Fibroblast of peridontal ligament (primary cell): ENCODE results near the gene SRP9.
"Not testable (repeated sequence)": the region's sequence is repeated elsewhere in the genome, so short reads cannot be mapped to it uniquely, and the experiment has no call there.

Source experiments
- DNase-seq: peaks from one replicate; pipeline ENCODE4 v3.0.0-alpha.2; 2010; ENCODE audit errors: extremely low read depth

The SRP9 gene

DNA sequence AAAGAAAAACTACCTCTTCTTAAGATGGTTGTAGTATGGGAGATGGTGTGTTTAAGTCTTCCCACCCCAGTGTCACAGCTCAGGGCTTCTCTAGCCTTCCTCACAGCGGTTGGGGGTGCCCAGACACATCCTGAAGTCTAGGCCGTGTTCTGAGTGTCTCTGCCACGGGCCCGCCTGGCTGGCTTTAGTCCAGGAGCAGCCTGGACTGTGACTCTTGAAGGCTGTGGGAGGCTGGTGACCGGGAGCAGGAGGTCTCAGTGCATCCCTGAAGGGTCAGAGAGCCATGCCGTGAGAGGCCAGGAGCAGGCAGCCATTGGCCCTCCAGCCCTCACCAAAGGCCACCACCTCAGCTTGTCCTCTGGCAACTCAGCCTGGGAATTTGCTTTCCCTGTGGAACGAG, 36.8 kb downstream of the SRP9 start:
- no peak for DNase-seq

GRCh38 chr1:225815090-225815489, 37.5 kb downstream of the SRP9 start:
- DNase-seq, result not testable (repeated sequence)

- no peak for DNase-seq
Observed at GRCh38 chr1:225815526-225816178, 38.0 kb downstream of the SRP9 start.

DNA sequence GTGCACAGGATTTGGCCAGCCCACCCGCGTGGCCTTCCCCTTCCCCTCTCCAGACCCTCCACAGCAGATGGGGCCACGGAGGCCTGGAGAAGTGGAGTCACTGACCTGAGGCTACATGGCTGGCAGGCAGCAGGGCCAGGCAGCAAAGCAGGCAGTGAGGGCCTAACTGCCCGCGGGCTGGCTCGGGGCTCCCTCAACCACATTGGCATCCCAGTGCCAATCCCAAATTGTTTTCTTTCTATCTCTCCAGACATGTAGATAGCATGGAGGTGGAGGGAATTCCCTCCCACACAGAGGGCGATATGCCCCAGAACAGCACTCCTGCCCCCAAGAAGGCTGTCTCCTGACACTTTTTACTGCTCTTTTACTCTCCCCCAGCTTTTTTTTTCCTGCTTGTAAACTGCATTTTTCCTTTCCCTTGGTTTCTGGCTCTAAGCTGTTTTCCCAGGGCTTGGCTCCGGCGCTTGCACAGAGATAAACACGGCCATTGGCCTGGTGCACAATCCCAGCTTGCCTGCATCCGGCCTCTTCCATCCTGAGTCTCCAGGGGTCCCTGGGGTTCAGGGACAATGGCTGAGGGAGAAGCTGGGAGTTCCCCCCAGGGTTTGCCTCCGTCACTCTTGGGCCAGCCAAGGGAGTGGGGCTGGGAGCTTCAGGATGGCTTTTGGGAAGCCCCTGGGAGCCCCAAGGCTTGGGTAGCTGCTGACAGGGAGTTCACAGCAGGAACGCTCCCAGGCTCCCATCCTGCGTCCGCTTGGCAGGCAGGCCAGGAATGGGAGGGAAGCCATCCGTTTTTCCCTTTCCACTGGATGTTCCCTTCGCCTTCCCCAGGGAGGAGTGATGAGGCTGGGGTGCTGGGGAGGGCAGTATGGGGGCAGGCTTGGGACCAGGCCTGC, 39.3 kb downstream of the SRP9 start:
- peak; percentile 44 for DNase-seq

GRCh38 chr1:225817611-225818061, 40.0 kb downstream of the SRP9 start:
- DNase-seq, result peak; percentile 96

DNA sequence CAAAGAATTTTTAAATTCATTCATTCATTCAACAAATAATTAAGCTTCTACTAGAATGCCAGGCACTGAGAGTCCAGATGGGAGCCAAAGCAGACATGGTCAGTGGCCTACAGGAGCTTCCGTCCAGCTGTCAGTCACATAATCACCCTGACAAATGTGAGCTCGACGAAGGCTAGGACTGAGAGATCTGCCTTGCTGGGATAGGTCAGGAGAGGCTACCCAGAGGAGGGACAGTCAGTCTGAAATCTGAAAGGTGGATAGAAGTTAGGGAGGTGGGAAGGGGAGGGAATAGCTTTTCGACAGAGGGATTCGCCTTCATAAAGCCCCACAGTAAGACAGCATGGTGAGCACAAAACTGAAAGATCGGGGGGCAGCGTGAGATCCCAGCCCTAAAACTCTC, 40.6 kb downstream of the SRP9 start:
- DNase-seq, result no peak

GRCh38 chr1:225819346-225820192, 41.9 kb downstream of the SRP9 start:
- no peak for DNase-seq

DNA sequence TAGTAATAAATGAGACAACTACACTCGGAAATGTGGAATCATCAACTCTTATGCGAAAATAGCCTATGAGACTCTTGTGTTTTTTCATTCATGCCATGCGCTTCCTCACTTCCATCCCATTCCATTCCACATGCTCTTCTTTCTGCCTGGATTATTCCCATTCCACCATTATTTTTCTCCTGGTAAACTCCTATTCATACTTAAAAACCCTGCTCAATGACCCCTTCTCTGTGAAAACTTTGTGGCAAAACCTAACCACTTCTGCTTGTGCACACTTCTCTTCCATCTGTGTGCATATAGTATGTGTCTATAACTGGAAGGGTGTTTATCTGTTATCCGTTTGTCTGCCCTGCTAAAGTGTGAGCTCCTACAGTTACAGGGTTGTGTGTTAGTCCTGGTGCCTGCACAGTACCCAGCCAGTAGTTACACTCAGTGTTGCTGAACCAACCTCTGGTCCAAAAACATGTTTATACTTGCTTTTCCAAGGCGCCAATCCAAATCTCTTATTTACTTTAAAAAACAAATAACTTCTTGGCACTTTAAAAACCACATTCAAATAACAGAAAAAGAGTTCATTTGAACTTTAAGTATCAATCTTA, 43.0 kb downstream of the SRP9 start:
- peak; percentile 51 for DNase-seq

DNA sequence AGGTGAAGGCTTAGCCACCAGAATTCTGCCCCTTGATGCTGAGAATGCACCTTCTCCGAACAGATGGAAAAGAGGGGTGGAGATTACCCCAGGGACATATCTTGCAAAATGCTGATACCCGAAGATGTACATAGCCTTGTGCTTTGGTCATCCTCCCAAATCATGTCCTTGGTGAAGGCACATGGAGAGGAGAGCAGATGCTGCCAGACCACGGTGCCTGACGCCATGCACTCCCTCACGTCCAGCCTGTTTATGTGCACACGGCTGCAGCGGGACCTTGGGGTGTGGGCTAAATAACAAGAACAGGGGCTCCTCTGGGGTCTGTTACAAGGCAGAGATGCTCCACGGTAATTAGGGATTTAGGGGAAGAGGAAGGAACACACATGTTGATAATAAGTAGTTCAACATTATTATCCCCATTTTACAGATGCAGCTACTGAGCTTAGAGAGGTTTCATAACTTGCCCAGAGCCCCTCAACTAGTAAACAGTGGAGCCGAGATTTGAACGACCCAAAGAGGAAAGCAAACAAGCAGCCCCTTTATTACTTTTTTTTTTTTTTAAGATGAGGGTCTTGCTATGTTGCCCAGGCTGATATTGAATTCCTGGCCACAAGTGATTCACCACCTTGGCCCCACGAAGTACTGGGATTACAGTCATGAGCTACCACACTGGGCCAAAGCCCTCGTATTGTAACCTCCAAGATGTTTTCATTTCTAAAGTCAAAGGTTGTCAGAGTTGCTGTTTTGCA, 45.2 kb downstream of the SRP9 start:
- DNase-seq, result no peak

- no peak for DNase-seq
Observed at GRCh38 chr1:225823811-225824261, 46.2 kb downstream of the SRP9 start.

DNA sequence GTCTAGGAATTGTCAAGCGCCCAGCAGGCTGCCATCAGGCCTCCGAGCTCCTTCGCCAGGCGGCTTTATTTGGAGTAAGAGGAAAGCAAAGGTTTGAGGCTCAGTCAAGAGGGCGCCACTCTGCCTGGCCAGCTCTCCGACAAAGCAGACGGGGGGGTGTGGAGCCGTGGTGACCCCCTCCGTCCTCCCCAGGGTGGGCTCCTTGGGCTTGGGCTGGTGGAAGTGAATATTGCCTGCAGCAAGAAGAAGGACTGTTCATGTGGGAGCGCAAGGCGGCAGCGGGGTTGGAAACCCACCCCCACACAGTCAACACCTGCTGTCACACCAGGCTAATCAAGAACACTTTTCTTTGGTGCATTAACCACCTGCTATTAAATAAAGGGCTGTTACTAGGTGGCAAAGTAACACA, 46.9 kb downstream of the SRP9 start:
- no peak for DNase-seq

GRCh38 chr1:225825078-225825477, 47.5 kb downstream of the SRP9 start:
- DNase-seq, result no peak

- DNase-seq, result no peak
Observed at GRCh38 chr1:225825607-225826007, 48.0 kb downstream of the SRP9 start.

DNA sequence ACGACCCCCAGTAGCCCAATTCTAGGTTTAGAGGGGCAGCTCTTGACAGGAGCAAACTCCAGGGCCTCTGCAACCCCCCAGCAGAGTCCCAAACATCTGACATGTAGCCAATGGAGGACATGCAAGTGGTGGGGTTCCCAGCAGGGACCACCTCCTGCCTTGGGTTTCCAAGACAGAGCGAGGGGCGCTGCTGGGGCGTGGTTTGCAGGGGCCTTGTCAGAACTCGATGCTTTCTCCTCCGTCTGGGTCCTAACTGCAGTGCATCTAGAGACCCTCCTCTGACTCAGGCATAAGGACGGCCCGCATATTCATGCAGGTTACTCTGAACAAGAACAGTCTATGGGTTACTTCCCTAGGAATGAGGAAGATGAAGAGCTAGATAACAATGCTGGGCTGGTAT, 49.5 kb downstream of the SRP9 start:
- no peak for DNase-seq

GRCh38 chr1:225828706-225829345, 51.2 kb downstream of the SRP9 start:
- no peak for DNase-seq

DNA sequence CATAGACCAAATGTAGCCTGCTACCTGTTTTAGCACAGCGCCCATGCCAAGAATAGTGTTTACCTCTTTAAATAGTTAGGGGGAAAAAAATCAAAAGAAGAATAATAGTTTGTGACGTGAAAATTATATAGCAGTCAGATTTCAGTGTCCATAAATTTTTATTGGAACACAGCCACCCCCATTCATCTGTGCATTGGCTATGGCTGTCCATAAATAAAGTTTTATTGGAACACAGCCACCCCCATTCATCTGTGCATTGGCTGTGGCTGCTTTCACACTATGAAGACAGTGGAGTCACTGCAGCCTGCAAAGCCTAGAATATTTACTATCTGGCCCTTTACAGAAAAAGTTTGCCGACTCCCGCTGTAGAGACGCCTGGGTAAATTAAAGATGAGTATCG, 53.2 kb downstream of the SRP9 start:
- DNase-seq, result no peak

GRCh38 chr1:225834417-225835329, 57.0 kb downstream of the SRP9 start:
- peak; percentile 99 for DNase-seq

- DNase-seq, result peak; percentile 79
Observed at GRCh38 chr1:225835856-225836255, 58.2 kb downstream of the SRP9 start.

- DNase-seq, result not testable (repeated sequence)
Observed at GRCh38 chr1:225836296-225836695, 58.7 kb downstream of the SRP9 start.
